GM21515 (cell line): ENCODE data around the gene POLR2E.

ENCODE experiments used
- ATAC-seq: cut with Tn5 transposase; IDR thresholded peaks from one replicate; pipeline ENCODE4 v1.9.1; 2021; ENCODE audit not compliant: unreplicated experiment

POLR2E gene

GRCh38 chr19:1111641-1112267 lies 16.6 kb upstream of the POLR2E start:
- no peak for ATAC-seq

GRCh38 chr19:1110809-1111640 lies 15.8 kb upstream of the POLR2E start:
- no peak for ATAC-seq

- ATAC-seq: no peak
Measured at GRCh38 chr19:1109697-1110671, 14.8 kb upstream of the POLR2E start.

- no peak for ATAC-seq
Measured at GRCh38 chr19:1109032-1109551, 13.9 kb upstream of the POLR2E start.

GRCh38 chr19:1108291-1109031 lies 13.3 kb upstream of the POLR2E start:
- no peak for ATAC-seq

- ATAC-seq: no peak
Measured at GRCh38 chr19:1107661-1108261, 12.6 kb upstream of the POLR2E start.

GRCh38 chr19:1106841-1107660 lies 11.9 kb upstream of the POLR2E start:
- ATAC-seq: no peak

- ATAC-seq: no peak
Measured at GRCh38 chr19:1105873-1106840, 11.0 kb upstream of the POLR2E start.

- no peak for ATAC-seq
Measured at GRCh38 chr19:1105008-1105872, 10.1 kb upstream of the POLR2E start.

- peak; percentile 24 for ATAC-seq
Measured at GRCh38 chr19:1104311-1105007, 9.3 kb upstream of the POLR2E start.

- peak; percentile 49 for ATAC-seq
Measured at GRCh38 chr19:1103708-1104310, 8.6 kb upstream of the POLR2E start, which contains the start of gene GPX4. GPX4 (plus strand) TSS chr19:1103994; CDS start chr19:1104044, 50 bp downstream.

GRCh38 chr19:1103132-1103707 lies 8.0 kb upstream of the POLR2E start:
- no peak for ATAC-seq

- ATAC-seq: no peak
Measured at GRCh38 chr19:1102407-1103131, 7.4 kb upstream of the POLR2E start.

GRCh38 chr19:1101337-1101698 lies 6.1 kb upstream of the POLR2E start:
- no peak for ATAC-seq
